CD4-positive, alpha-beta T cell (primary cell): ENCODE results near the gene FAM184A. TPM values are rescaled to one million over a fixed set of nuclear protein-coding genes. Genes with fewer than 3 reads are reported as not detected.

Experiments
- ATAC-seq: fragments of 200-7000 bp; cut with Tn5 transposase; one replicate; pipeline ENCODE4 v1.10.0; 2022; ENCODE audit warnings: mild to moderate bottlenecking; ENCODE audit not compliant: poor library complexity
- CTCF ChIA-PET: fragments of 350-600 bp; sonication (Branson Sonifier 250); formaldehyde crosslinking; loops from one replicate; lab custom pipeline; 2021; ENCODE audit warnings: antibody characterized with exemption, inconsistent platforms; lab: Charles Lee
- POLR2A ChIA-PET: fragments of 350-600 bp; sonication (Branson Sonifier 250); formaldehyde crosslinking; loops from one replicate; lab custom pipeline; 2021; ENCODE audit warnings: antibody characterized with exemption, inconsistent platforms; lab: Charles Lee
- DNase-seq, 14 experiments: peaks; one replicate each; pipeline ENCODE4 v3.0.0-alpha.2; 2013 to 2020; ENCODE audit warnings: mixed read lengths in 2 of 14
- H3K27ac ChIP-seq, 2 donors: one replicate each; pipeline versions ENCODE4 v1.5.1 to v1.7.0; 2013; ENCODE audit warnings: low read length in 2 of 2, low read depth in 1 of 2, mild to moderate bottlenecking in 1 of 2
- H3K27me3 ChIP-seq, 2 experiments: 1 replicate in 1 of 2; 2 replicates in 1 of 2; pipeline versions ENCODE4 v1.6.1 to v1.7.0; 2013; ENCODE audit warnings: low read length in 2 of 2, control low read depth in 1 of 2, mild to moderate bottlenecking in 1 of 2, moderate library complexity in 1 of 2; ENCODE audit not compliant: insufficient read depth in 2 of 2, control insufficient read depth in 1 of 2
- H3K36me3 ChIP-seq: one replicate; pipeline ENCODE4 v1.6.1; 2013; ENCODE audit warnings: low read length, control low read depth; ENCODE audit not compliant: insufficient read depth
- H3K4me1 ChIP-seq: one replicate; pipeline ENCODE4 v1.6.1; 2013; ENCODE audit warnings: low read length, control low read depth; ENCODE audit not compliant: insufficient read depth
- H3K4me3 ChIP-seq: one replicate; pipeline ENCODE4 v1.5.1; 2013; ENCODE audit warnings: mild to moderate bottlenecking, low read length, moderate library complexity
- H3K9me3 ChIP-seq, 2 experiments: 1 replicate in 1 of 2; 2 replicates in 1 of 2; pipeline versions ENCODE4 v1.6.1 to v1.7.0; 2013; ENCODE audit warnings: low read length in 2 of 2, mild to moderate bottlenecking in 2 of 2, control low read depth in 1 of 2, moderate library complexity in 1 of 2; ENCODE audit not compliant: control insufficient read depth in 1 of 2, insufficient read depth in 1 of 2
- H3K27ac Mint-ChIP-seq: one replicate; pipeline ENCODE4 v1.8.0; 2020; ENCODE audit warnings: mixed read lengths
- H3K27me3 Mint-ChIP-seq: one replicate; pipeline ENCODE4 v1.8.0; 2021; ENCODE audit warnings: mixed read lengths
- H3K36me3 Mint-ChIP-seq: one replicate; pipeline ENCODE4 v1.8.0; 2021; ENCODE audit warnings: low read depth, mixed read lengths
- H3K4me1 Mint-ChIP-seq: one replicate; pipeline ENCODE4 v1.8.0; 2021; ENCODE audit warnings: low read depth, mixed read lengths
- H3K4me3 Mint-ChIP-seq: one replicate; pipeline ENCODE4 v1.8.0; 2020; ENCODE audit warnings: mild to moderate bottlenecking, mixed read lengths
- H3K9me3 Mint-ChIP-seq: one replicate; pipeline ENCODE4 v1.8.0; 2020; ENCODE audit warnings: mixed read lengths
- intact Hi-C, 2 experiments: fragments of 100-400 bp; cut with DNase I in 1 of 2; cut with micrococcal nuclease in 1 of 2; formaldehyde crosslinking; loops; one replicate each; pipeline versions ENCODE4 v1.15.1 to v1.9.0; 2023 to 2025; cut with DNase I, micrococcal nuclease
- total RNA-seq, 174 experiments: library from RNA in 2 of 174; stranded (reverse) in 2 of 174; gene quantifications; one replicate each; pipeline ENCODE4 v1.2.3 and lab custom pipeline; 2021 to 2026
- TF ChIP-seq, protein P1 (sequence below): fragments of 200-600 bp; IDR thresholded peaks from one replicate; pipeline ENCODE4 v1.8.0; 2022; ENCODE audit warnings: antibody characterized with exemption, mild to moderate bottlenecking

Gene FAM184A
- total RNA-seq, 2 experiments from 2014 or later: 2.9 to 3.3 TPM

DNA sequence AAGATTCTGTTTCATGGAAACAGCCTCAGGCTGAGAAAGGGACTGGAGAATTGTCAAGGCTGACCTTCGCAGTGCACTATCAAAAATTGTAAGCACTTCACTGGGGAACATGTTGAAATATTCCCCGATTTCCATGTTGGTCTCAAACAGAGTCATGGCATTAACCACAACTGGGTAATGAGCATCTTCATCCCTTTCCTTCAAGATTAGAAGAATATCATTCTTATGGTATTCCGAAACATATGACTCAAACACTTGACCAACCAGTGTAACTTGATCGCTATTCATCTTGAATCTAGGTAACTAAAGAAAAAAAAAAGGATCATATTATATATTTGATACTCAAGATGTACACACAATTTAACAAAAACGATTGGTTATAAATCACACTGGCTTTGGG lies 147.0 kb downstream of the FAM184A start:
- no peak for DNase-seq
- no peak for ATAC-seq
- Histone ChIP-seq H3K27ac (no peak overlapping the region), H3K4me1 (peaks cover 13% of the 10 kb centered on the region), H3K4me3 (no peak overlapping the region), H3K9me3 (no peaks in the 10 kb centered on the region), H3K27me3 (no peaks in the 10 kb centered on the region), H3K36me3 (peaks cover 37% of the 10 kb centered on the region)
- ChIA-PET POLR2A (no interaction called here), CTCF (no interaction called here)
- H3K4me3 Mint-ChIP-seq: no peak overlapping the region
- TF ChIP-seq, protein P1, sequence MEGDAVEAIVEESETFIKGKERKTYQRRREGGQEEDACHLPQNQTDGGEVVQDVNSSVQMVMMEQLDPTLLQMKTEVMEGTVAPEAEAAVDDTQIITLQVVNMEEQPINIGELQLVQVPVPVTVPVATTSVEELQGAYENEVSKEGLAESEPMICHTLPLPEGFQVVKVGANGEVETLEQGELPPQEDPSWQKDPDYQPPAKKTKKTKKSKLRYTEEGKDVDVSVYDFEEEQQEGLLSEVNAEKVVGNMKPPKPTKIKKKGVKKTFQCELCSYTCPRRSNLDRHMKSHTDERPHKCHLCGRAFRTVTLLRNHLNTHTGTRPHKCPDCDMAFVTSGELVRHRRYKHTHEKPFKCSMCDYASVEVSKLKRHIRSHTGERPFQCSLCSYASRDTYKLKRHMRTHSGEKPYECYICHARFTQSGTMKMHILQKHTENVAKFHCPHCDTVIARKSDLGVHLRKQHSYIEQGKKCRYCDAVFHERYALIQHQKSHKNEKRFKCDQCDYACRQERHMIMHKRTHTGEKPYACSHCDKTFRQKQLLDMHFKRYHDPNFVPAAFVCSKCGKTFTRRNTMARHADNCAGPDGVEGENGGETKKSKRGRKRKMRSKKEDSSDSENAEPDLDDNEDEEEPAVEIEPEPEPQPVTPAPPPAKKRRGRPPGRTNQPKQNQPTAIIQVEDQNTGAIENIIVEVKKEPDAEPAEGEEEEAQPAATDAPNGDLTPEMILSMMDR: no peak
- no peaks in the 10 kb centered on the region for H3K27me3 Mint-ChIP-seq
- H3K4me1 Mint-ChIP-seq: peaks cover 50% of the 10 kb centered on the region
- no peak overlapping the region for H3K27ac Mint-ChIP-seq
- peaks cover 69% of the 10 kb centered on the region for H3K36me3 Mint-ChIP-seq
- intact Hi-C loops: loop anchor here in 1 of 2 experiments (2.0 to 10.0 kb wide), 2 partner anchors 145 to 413 kb away; partner anchors contain the start of gene MAN1A1
- H3K9me3 Mint-ChIP-seq: no peaks in the 10 kb centered on the region

DNA sequence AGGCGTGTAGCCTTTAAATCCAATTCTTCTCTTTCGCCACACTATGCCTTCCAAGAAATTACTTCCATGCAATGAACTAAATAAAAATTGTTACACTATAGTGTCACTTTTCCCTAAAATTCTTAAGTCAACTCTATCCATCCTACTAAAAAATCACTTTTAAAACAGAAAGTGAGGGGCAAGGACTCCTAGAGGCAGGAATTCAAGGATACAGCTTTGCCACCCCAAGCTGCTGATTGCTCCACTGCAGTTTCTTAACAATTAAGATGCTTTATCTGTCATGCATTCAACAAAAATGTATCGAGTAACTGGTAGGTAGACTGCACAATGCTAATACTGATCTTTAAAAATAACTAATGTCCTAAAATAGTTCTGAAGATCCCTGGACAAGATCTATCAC lies 147.8 kb downstream of the FAM184A start:
- H3K4me1 Mint-ChIP-seq: peaks cover 45% of the 10 kb centered on the region
- H3K9me3 ChIP-seq: no peaks in the 10 kb centered on the region
- TF ChIP-seq, protein P1: no peak
- no peak overlapping the region for H3K27ac ChIP-seq
- CTCF ChIA-PET: no interaction called here
- H3K27ac Mint-ChIP-seq: no peak overlapping the region
- H3K9me3 Mint-ChIP-seq: no peaks in the 10 kb centered on the region
- POLR2A ChIA-PET: interaction anchor here (0.6 kb wide), 1 partner anchor 54 kb away, joined by 4 read pairs; no protein-coding TSS in a partner anchor
- no peak overlapping the region for H3K4me3 ChIP-seq
- H3K4me3 Mint-ChIP-seq: no peak overlapping the region
- no peaks in the 10 kb centered on the region for H3K27me3 ChIP-seq
- intact Hi-C loops: loop anchor here in 1 of 2 experiments (2.0 to 10.0 kb wide), 2 partner anchors 146 to 414 kb away; partner anchors contain the start of gene MAN1A1
- peaks cover 7% of the 10 kb centered on the region for H3K4me1 ChIP-seq
- ATAC-seq: no peak
- H3K27me3 Mint-ChIP-seq: no peaks in the 10 kb centered on the region
- H3K36me3 Mint-ChIP-seq: peaks cover 72% of the 10 kb centered on the region
- H3K36me3 ChIP-seq: peaks cover 44% of the 10 kb centered on the region
- DNase-seq: no peak

DNA sequence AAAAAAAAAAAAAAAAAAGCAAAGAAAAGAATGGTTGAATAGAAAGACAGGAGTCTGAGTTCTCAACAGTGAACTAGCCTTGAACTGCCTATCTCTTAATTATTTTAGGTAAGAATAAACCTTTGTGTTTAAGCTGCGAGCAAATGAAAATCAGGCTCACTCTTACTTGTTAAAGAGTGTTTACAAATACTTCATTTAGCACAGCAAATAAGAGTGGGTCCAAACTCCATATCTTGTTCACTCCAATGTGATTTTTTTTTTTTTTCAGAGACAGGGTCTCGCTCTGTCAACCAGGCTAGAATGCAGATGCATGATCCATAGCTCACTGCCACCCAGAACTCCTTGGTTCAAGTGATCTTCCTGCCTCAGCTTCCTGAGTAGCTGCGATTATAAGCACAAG lies 155.4 kb downstream of the FAM184A start:
- TF ChIP-seq, protein P1: no peak
- H3K27ac ChIP-seq: no peak overlapping the region
- H3K9me3 ChIP-seq: no peaks in the 10 kb centered on the region
- Mint-ChIP-seq H3K36me3 (peaks cover 93% of the 10 kb centered on the region), H3K27me3 (no peaks in the 10 kb centered on the region), H3K4me3 (no peak overlapping the region), H3K4me1 (peaks cover 5% of the 10 kb centered on the region), H3K9me3 (no peaks in the 10 kb centered on the region), H3K27ac (no peak overlapping the region)
- DNase-seq (no peak), ATAC-seq (no peak)
- ChIA-PET CTCF (interaction anchor here (0.5 to 0.7 kb wide), 2 partner anchors 122 to 151 kb away, joined by 3 to 4 read pairs; no protein-coding TSS in a partner anchor), POLR2A (no interaction called here)
- no peaks in the 10 kb centered on the region for H3K4me1 ChIP-seq
- H3K4me3 ChIP-seq: no peak overlapping the region
- peaks cover 67% of the 10 kb centered on the region for H3K36me3 ChIP-seq
- intact Hi-C loops: no loop called here
- no peaks in the 10 kb centered on the region for H3K27me3 ChIP-seq
